Measurements from ENCODE around the gene FIBP.

Gene FIBP

GRCh38 chr11:65834202-65834601 is 54.1 kb downstream of the FIBP start:
- peak overlapping the region; percentile 65 to 76 for H3K4me3 ChIP-seq (ENCODE audit: low read depth in 1 of 2, low read length in 2 of 2)
- H3K9me3 ChIP-seq (ENCODE audit: low read length), result no peaks in the 10 kb centered on the region
- no peaks in the 10 kb centered on the region for H3K27me3 ChIP-seq (ENCODE audit: control insufficient read depth in 1 of 2, insufficient read depth in 2 of 2, low read length in 2 of 2)
- peaks cover 15% of the 10 kb centered on the region for H3K4me1 ChIP-seq (ENCODE audit: insufficient read depth, low read length)
- H3K27ac ChIP-seq (ENCODE audit: low read depth, low read length), result no peak overlapping the region
- H3K36me3 ChIP-seq (ENCODE audit: insufficient read depth, low read length), result no peaks in the 10 kb centered on the region
- H3K9ac ChIP-seq (ENCODE audit: low read length), result no peak overlapping the region
